NCI-H1436 treated with DMSO at 0.1 percent for 48 hours (cell line): ENCODE data around the gene PIEZO2.
"Not testable (repeated sequence)": the region's sequence is repeated elsewhere in the genome, so short reads cannot be mapped to it uniquely, and the experiment has no call there.

ENCODE experiments used
- DNase-seq: peaks from one replicate; lab custom pipeline; 2025; lab: John Stamatoyannopoulos, UW

Gene PIEZO2

GRCh38 chr18:11148680-11149440 lies 509 bp downstream of the PIEZO2 start:
- DNase-seq, result no peak

DNA sequence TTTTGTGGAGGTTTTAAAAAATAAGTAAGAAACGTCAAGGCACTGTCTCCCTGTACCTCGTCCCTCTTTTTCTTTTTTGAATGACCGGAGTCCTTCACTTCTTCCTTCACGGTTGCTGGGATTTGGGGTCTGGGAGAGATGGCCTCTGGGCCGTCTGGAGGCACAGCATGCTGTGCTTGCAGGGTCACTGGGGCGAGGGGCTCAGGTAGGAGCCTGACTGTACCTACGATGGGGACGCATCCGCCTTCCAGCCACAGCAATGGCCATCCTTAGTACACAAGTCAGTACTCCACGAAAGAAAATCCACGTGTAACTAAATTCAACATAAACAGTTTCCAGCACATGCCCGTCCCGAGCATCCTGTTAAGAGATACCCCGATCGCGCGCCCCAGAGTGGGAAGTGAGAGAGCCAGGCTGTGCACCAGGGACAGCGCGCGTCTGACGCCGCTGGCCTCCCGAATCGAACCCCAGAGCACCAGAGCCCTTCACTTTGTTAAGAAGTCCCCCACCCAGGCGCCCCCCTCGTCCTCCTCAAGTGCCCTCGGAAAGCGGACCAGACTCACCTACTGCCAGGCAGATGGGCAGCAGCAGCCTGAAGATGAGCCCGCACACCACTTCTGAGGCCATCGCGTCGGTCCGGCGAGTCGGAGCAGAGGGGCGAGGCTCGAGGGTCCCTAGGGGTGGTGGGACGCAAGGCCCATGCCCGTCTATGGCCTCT lies 1.2 kb downstream of the PIEZO2 start:
- DNase-seq, result no peak

- no peak for DNase-seq
Observed at GRCh38 chr18:11147371-11147951, 1.9 kb downstream of the PIEZO2 start.

- no peak for DNase-seq
Observed at GRCh38 chr18:11146947-11147345, 2.4 kb downstream of the PIEZO2 start.

GRCh38 chr18:11146238-11146946 lies 3.0 kb downstream of the PIEZO2 start:
- no peak for DNase-seq

DNA sequence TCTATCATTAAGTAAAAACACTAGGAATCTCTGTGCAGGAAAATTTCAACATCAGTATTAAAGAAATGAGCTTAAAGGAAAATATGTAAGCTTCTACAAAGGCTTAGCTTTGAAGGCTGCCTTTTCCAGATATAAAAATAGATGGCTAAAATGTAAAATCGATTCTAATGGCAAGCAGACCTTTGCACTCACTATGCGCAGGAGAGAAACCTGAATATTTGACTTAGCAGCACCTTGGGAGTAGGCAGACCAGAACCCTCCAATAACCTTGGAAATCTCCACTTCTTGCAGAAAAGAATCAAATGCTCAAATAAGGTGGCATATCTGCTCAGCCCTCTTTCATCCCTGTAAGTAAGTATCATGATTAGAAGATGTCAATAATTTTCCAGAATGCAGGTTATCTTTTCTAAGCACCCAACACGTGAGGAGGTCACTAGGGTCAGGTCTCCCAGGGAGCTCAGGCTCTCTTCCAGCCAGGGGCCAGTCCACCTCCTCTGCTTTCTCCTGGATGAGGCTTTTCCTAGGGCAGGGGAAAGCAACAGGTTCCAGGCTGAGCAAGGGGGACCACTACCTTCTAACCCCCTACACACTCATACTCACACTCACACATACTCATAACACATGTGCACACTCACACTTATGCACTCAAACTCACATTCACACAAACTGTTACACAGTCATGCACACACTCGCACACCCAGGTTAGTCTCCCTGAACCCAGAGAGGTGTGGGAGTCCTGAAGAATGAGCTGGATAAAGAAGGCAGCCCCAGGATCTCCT lies 3.8 kb downstream of the PIEZO2 start:
- DNase-seq, result no peak

GRCh38 chr18:11137400-11137799 lies 12.0 kb downstream of the PIEZO2 start:
- DNase-seq, result no peak

DNA sequence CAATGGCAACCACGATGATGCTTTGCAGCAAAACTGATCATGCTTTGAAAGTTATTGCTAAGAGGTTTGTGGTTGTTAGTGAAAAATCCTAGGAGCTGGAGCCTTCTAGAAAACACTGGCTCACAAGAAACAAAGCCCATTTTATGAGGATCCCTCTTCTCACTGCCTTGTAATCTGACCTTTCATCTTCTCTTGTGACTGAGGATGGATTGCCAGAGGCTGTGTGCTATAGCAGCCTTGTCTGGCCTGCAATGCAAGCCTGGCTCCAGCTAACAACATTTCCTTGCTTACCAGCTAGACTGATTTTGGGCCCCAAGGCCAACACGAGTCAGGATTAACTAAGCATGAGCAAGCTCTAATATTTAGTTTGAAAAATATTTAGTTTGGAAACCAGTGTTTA lies 13.1 kb downstream of the PIEZO2 start:
- DNase-seq, result no peak

DNA sequence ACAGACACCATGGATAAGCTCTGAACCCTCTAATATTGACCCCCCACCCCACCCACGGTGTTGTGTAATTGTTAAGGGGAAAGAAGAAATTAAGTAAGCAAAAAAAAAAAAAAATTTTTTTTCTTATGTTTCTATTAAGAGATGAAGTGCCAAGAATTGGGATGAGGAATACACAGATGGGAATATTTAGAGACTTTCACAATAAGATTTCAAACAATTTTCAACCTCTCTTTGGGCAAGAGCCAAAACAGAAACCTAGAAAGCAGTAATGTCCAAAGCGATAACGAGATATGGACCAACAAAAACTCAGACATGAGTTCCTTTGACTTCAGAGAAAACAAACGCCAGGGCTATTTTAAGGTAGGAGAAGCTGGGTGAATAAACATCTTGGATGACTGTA lies 14.4 kb downstream of the PIEZO2 start:
- DNase-seq, result no peak

GRCh38 chr18:11129059-11129458 lies 20.3 kb downstream of the PIEZO2 start:
- DNase-seq, result not testable (repeated sequence)

DNA sequence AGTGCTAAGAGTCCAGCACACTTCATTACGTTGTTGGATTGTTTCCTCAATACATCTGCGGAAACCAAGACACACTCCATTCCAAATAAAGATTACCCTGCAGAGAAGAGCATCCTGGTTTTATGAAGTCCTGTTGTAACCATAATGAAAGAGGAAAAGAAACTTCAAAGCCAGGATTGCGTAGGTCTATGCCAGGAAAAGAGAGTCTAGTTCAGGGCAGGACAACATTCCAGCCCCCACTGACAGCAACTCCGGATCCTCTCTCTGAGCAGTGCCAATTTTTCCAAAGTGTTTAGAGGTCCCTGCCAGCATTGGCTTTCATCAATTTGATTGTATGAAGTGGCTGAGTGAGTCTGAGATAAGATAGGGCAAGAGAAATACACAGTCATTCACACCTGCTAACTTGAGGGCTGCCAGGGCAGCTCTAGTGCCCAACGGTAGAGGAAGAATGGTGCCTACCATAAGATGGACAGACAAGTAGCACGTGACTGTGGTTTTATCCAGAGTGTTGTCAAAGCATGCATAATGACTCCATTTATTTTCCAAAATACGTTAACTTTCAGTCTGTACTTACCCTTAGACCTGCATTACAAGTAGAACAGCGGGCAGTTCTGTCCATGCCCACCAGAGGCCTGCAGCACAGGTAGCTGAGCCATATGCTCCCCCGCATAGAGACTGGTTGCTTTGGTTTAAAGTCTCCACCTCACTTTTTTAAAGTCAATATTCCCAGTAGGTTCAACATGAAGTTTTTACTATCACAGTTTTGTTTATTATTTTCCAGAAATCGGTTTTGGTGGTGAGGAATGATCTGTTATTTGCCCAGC lies 23.7 kb downstream of the PIEZO2 start:
- no peak for DNase-seq

GRCh38 chr18:11124054-11124453 lies 25.3 kb downstream of the PIEZO2 start:
- DNase-seq, result no peak

DNA sequence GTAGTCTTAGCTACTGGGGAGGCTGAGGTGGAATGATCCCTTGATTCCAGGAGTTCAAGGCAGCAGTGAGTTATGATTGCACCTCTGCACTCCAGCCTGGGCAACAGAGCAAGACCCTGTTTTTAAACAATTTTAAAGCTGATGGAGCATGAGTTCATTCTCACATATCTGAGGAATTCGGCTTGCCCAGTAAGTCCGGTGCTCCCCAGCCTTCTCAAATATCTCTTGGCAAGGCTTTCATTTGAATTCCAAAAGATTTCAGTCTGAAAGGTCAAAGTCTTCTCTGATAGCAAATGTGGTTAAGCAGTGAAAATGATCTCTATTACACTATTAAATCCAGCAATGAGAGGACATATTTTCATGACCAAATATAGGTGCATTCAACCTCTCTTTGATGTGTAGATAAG lies 27.9 kb downstream of the PIEZO2 start:
- no peak for DNase-seq

DNA sequence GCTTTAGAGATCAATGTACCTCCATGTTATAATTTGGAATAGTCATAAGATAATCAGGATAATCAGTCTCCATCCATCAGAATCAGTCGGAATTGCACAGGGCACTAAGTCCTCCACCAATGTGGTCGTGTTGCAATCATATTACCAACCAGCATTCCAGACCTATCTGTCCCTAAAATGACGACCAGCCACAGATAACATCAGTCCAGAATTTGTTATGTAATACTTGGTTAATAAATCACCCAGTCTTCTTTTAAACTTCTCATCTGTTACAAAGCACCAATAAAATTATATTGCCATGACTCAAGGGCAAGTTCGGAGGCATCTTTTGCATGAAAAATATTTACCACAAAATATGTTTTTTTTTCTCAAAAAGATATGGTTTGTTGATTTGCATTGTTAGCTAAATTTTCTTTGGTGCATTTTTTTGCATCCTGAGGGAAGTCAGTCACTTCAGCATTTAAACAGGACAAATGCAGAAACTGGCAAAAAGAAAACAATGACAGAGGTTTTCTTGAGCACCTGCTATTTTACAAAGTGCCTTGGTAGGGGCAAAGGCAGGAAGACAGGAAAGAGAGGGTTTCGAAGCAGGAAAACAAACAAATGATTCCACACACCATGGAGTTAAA lies 29.3 kb downstream of the PIEZO2 start:
- DNase-seq, result no peak

- DNase-seq, result no peak
Observed at GRCh38 chr18:11119550-11119949, 29.8 kb downstream of the PIEZO2 start.

DNA sequence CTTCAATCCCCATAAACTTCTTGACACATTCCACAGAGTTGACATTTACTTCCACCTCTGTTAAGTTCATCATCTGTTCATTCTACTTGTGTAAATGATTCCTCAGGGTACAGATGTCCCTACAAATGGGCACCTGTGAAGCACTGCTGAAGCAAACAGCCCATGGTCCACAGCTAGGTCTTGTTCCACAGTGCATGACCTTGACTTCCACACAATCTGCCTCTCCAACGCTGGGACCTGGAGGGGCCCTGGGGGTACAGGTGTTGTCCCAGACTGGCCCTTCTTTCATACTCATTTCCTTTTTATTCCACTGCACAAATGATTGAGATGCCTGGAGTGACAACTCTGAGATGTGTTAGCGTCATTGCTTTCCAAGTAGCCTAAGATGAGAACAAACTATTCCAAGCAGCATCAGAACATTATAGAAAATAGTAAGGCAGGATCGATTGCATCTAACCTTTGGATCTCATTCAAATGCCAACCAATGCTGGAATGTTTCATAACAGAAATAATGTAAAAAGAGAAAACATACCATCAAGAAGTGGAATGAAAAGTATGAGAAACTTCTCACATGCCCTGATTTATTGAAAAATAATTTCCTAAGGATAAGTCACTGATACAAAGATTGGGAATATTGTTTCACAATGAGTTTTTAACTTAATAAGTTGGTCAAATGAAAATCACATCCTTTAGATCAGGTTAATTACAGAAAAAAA lies 31.2 kb downstream of the PIEZO2 start:
- DNase-seq, result no peak

DNA sequence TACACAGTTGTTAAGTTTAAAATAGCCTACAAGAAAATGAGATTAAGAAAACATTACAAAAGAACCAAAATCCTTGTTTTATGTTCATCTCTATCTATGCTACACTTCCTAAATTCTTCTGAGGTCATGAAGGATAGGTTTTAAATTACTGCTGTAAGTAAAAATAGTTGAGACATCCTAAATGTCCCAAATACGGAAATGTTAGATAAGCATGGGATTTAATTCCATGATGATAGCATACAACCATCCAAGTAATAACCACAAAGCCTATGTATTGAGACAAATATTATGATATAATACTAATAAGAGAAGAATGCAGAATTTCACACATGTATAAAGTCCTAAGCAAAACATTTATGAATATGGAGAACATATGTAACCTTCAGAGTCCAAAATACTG lies 34.1 kb downstream of the PIEZO2 start:
- DNase-seq, result no peak

GRCh38 chr18:11114653-11115052 lies 34.7 kb downstream of the PIEZO2 start:
- no peak for DNase-seq

GRCh38 chr18:11113937-11114336 lies 35.4 kb downstream of the PIEZO2 start:
- no peak for DNase-seq

GRCh38 chr18:11113046-11113548 lies 36.3 kb downstream of the PIEZO2 start:
- no peak for DNase-seq
